WI38 (cell line): Measurements from ENCODE around the gene TSPAN11.

Experiments
- H3K4me3 ChIP-seq: 2 replicates; pipeline ENCODE4 v1.5.1; 2011; ENCODE audit warnings: low read depth, mild to moderate bottlenecking, control low read depth, low read length
- TF ChIP-seq, protein P1 (sequence below): IDR thresholded peaks from 2 replicates; pipeline ENCODE4 v1.5.1; 2012; ENCODE audit warnings: low read depth, mild to moderate bottlenecking, control low read depth, low read length

Gene TSPAN11

GRCh38 chr12:31005944-31006361, 79.4 kb downstream of the TSPAN11 start:
- TF ChIP-seq, protein P1, sequence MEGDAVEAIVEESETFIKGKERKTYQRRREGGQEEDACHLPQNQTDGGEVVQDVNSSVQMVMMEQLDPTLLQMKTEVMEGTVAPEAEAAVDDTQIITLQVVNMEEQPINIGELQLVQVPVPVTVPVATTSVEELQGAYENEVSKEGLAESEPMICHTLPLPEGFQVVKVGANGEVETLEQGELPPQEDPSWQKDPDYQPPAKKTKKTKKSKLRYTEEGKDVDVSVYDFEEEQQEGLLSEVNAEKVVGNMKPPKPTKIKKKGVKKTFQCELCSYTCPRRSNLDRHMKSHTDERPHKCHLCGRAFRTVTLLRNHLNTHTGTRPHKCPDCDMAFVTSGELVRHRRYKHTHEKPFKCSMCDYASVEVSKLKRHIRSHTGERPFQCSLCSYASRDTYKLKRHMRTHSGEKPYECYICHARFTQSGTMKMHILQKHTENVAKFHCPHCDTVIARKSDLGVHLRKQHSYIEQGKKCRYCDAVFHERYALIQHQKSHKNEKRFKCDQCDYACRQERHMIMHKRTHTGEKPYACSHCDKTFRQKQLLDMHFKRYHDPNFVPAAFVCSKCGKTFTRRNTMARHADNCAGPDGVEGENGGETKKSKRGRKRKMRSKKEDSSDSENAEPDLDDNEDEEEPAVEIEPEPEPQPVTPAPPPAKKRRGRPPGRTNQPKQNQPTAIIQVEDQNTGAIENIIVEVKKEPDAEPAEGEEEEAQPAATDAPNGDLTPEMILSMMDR: no peak
- no peak overlapping the region for H3K4me3 ChIP-seq

DNA sequence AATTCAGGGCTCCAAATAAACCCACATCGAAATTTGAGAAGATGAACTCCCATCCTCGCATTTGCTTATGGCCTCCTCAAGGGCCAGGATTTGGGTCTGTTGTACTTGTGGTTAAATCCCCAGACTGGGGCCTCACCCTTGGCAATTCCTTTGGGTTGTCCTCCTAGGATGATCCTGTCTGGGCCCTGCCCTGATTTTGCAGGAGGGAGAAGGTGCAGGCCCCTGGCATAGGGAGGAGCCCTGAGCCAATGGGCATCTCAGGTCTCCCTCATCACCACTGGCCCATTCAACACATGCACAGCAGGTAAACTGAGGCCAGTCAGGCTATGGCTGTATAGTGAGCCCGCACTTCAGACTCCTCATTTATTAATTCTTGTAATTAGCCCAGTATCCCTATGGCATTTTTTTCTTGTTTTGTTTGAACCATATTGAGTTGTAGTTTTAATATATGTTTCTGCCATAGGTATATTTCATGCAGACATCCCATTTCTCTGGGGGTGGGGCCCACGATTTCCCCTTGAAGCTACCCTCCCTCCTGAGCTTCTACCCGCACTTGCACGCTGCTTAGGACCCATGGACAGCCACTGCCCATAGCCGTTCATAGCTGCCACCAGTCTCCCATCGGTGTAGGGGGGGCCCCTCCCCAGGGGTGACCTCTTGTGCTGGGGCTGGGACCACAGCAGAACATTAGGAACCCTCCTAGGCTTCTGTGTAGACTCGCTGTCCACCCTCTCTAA, 80.0 kb downstream of the TSPAN11 start:
- TF ChIP-seq, protein P1: no peak
- H3K4me3 ChIP-seq: no peak overlapping the region

GRCh38 chr12:31007153-31007495, 80.6 kb downstream of the TSPAN11 start:
- TF ChIP-seq, protein P1: no peak
- no peak overlapping the region for H3K4me3 ChIP-seq

- no peak overlapping the region for H3K4me3 ChIP-seq
Observed at GRCh38 chr12:31007636-31008175, 81.2 kb downstream of the TSPAN11 start.

GRCh38 chr12:31008241-31008761, 81.8 kb downstream of the TSPAN11 start:
- H3K4me3 ChIP-seq: no peak overlapping the region
- TF ChIP-seq, protein P1: no peak

More at GRCh38 chr12:31007636-31008175, 81.2 kb downstream of the TSPAN11 start:
- TF ChIP-seq, protein P1: no peak

- TF ChIP-seq, protein P1: no peak
Observed at GRCh38 chr12:31008961-31009840, 82.7 kb downstream of the TSPAN11 start.

More at GRCh38 chr12:31008961-31009840, 82.7 kb downstream of the TSPAN11 start:
- no peak overlapping the region for H3K4me3 ChIP-seq
